Effector CD4-positive, alpha-beta T cell (primary cell): ENCODE measurements around the gene CTSD.
"Not testable (repeated sequence)": the region's sequence is repeated elsewhere in the genome, so short reads cannot be mapped to it uniquely, and the experiment has no call there.

Experiments
- DNase-seq: peaks from one replicate; pipeline ENCODE4 v3.0.0-alpha.2; 2020

CTSD gene

GRCh38 chr11:1770061-1770460 lies 6.3 kb upstream of the CTSD start:
- no peak for DNase-seq

DNA sequence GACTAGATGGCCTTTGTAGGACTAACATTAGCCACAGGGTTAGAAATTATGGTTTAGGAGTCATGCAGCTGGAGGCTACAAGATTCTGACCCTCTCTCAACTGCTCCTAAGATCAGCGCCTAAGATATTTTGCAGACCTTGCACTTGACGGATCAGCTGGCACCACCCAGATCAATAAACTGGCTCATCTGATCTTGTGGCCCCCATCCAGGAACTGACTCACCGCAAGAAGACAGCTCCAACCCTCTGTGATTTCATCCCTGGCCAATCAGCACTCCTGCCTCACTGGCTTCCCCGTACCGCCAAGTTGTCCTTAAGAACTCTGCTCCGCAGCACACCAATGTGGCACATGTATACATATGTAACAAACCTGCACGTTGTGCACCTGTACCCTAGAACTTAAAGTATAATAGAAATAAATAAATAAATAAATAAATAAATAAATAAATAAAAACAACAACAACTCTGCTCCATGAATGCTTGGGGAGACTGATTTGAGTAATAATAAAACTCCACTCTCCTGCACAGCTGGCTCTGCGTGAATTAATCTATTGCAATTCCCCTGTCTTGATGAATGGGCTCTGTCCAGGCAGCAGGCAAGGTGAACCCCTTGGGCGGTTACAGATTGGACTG lies 5.7 kb upstream of the CTSD start:
- DNase-seq = not testable (repeated sequence)

DNA sequence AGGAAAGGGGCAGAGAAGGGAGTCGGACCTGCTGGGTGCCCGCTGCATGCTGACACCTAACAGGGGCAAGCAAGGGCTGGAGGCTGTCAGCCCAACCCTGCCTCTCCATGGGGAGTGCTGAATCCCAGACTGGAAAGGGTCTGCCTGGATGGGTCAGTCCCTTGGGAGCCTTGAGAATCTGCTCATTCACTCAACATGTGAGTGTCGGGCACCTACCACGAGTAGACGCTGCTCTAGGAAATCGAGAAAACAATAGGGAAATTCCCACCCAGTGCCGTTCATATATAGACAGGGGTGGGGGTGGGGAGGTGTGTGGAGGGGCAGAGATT lies 4.4 kb upstream of the CTSD start:
- DNase-seq = no peak

DNA sequence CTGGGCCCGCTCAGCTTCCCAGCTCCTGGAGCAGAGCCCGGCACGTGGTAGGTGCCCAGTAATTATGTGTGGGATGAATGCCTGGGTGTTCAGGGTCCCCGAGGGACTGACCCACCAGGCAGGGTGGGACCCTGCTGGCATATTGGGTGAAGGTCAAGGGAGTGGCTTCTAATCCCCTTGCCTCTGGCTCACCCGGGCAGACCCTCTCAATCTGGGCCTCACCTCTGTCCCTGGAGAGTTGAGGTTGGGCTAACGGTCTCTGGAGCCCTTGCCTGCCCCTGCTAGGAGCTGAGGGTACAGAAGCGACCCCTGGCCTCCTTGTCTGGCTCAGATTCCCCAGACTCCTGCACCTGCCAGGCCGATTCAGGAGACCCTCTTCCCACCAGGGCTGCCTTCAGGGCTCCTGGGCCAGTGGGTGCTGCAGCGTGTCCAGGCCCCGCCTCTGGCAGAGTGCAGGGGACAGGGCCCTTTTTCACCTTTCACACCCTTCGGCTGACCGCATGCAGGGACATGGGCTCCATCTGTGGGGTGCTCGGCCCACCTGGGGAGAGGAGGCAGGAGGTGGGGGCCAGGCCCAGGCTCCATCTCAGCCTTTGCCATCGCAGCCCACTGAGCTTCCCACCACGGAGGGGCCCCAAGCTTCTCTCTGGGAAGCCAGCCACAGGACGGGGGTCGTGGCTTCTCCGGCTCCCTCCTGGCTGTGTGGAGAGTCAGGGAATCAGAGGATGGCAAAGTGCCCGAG lies 3.8 kb upstream of the CTSD start:
- no peak for DNase-seq

DNA sequence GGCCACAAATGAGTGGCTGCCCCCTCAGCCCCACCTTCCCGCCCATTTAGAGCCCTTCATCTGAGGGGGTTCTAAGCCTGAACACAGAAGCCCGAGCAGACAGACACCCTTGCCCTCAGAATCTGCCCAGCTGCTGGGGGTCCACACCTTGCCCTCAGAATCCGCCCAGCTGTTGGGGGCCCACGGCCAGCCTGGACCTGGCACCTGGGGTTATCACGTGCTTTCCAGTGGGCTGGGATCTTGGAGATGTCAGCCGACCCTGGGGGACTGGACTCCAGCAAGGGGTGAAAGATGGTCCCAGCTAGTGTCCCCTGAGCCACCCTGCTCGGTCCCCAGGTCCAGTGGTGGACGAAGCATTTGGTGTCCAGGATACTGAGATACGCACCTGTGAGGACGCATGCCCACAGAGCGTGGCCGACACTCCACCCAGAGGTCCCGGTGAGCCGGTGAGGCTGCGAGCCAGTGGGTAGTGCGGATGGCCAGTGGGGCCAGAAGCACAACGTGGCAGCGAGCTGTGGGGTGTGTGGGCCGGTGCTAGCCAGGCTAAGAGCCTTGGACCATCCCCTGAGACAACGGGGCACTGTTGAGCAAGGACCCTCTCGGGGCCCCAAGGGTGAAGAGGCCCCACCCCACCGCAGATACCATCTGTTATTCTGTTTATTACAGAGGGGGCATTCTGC lies 3.1 kb upstream of the CTSD start:
- DNase-seq = no peak

DNA sequence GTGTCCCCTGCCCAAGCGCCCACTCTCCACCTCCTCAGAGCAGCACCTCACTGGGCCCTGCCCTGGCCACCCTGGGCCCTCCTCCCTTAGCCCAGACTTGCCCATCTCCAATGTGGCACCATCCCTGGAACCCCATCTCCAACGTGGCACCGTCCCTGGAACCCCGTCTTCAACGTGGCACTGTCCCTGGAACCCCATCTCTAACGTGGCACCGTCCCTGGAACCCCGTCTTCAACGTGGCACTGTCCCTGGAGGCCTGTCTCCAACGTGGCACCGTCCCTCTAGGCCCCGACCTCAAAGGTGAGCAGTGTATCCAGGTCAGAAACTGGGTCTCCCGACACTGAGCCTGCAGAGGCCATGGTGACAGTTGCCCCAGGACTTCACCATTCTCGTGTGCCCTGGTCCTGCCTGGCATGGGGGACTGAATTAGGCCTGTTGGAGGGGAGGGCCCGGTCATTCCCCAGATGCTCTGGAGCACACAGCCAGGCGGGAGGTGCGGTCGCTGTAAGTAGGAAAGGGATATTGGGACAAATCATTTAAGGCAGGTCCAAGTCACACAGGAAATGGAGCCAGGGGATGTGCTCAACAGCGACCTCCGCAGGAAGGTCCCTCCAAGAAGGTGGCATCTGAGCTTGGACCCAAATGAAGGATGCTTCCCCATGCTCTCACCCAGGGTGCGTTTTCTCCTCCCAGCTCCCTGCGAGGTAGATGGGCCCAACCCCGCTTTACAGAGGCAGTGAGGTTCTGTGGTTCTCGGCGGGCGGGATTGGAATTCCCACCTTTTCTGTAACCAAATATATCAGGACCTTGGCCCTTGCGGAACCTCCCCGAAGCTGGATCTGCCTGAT lies 2.4 kb upstream of the CTSD start:
- no peak for DNase-seq

DNA sequence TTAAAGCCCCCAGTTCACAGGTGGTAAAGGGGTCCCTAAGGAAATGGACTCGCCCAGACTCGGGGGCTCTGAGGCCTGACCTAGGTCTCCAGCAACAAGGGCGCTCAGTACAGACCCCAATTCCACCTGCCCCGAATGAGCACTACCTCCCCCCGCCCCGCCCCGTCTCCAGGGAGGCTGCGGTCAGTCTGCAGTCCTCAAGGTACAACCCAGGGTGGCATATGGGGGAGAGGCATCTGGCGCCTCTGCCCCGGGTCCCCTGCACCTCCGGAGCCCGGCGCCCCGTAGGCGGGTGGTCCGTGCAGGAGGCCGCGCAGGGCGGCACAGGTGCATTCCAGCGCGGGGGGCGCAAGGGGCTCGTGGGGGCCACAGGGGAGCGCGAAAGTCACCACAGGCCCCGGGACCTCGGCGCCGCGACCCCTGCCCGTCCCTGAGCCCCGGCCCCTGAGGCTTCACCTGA lies 361 bp downstream of the CTSD start:
- no peak for DNase-seq

- no peak for DNase-seq
Measured at GRCh38 chr11:1762537-1763302, 1.0 kb downstream of the CTSD start.

DNA sequence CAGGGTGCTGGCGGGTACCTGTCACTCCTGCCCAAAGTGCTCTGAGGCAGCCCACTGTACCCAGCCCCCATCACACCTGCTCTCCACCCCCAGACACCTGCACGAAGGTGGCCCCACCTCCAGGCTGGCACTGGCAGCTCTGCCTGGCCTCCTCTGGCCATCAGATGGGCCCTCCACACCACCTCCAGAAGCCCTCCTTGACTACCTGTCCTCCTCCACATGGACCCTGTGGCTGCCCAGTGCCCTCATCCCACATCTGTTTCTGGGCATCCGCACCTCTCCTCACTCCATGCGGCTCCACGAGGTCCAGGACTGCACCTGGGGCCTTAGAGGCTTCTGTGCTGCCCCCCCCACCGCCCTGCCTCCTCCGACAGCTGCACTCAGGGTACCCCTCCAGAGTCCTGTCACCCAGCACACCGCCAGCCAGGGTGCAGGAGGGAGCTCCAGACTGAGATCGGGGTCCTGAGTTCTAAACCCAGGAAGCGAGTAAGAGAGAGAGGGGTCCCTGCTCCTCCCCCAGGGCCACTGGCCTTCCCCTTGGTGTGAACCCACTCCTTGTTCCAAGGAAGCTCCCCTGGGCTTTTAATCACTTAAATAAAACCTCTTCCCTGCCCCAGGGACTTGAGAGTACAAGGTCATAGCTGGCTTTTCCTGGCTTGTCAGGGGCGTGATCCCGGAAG lies 1.7 kb downstream of the CTSD start:
- DNase-seq = no peak

- no peak for DNase-seq
Measured at GRCh38 chr11:1761110-1761856, 2.4 kb downstream of the CTSD start.

DNA sequence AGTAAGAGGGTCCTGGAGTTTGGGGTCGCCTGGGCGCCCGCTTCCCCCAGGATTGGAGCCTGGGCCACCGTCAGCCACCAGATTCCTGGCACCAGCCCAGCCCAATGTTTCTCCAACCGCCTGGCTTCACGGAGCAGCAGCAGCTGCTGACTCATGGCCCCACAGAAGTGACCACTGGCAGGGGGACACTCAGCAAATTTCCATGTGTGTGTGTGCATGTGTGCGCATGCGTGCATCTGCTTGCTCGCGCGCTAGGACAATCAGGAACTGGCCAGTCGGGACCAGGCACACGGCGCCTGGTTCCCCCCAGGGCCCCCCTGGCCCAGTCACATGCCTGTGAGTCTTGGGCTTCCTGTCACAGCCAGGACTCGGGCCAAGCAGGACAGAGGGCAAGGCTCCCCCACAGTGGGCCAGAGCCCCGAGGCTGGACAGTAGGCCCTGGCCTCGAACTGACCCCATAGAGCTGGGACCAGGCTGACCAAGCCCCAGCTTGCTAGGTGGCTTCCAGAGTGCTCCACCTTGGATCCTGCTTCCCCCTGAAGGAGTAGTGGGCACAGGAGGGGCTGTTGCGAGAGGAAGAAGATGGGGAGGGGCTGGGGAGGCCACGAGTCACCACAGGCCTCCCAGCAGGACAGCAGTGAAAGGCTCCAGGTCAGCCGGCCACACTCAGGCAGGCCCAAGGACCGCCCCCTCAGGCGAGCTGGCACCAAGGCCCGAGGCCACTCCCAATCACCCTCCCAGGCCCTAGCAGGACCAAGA lies 3.2 kb downstream of the CTSD start:
- no peak for DNase-seq

DNA sequence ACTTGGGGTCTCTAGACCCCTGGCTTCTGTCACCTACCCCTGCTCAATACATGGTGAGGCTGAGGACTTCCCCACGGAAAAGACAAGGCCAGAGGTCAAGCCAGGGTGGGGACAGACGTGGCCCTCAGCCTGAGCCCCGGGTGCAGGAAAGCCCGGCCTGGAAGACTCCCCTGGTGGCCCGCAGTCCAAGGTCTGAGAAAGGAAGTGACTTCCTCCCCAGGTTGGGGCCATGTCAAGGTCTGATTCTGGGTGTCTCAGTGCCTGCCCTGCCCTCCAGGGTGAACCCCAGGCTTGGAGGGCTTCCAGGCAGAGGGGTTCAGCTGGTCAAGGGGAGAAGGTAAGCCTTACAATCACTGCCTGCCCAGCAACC lies 3.9 kb downstream of the CTSD start:
- no peak for DNase-seq

DNA sequence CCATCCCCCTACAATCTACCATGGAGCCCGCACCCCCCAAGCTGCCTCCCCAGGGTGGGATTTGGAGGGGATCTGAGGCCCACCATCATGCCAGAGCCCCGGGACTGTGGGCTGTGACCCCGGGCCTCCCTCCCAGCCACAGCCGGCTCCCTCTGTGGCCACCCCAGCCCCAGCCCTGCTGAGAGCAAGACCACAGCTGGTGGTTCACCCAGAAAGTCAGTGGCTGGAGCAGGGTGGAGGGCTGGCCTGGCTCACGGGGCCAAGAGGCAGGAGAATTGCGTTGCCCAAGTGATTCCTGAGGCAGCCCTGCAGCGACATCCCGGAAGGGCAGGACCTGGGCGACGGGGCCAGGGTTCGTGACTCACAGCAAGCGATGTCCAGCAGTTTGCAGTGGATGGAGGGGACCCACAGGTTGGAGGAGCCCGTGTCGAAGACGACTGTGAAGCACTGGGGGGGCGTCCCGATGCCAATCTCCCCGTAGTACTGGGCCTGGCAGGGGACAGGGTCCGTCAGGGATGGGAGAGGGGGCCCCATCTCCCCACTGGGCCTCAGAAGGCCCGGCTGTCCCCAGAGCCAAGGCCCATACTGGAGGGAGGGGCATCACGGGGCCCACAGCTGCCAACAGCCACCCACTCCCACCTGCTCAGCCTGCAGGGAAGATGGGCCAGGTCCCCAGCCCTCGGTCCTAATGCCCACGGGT lies 4.4 kb downstream of the CTSD start:
- DNase-seq = no peak

- DNase-seq = no peak
Measured at GRCh38 chr11:1758611-1759150, 5.0 kb downstream of the CTSD start.

DNA sequence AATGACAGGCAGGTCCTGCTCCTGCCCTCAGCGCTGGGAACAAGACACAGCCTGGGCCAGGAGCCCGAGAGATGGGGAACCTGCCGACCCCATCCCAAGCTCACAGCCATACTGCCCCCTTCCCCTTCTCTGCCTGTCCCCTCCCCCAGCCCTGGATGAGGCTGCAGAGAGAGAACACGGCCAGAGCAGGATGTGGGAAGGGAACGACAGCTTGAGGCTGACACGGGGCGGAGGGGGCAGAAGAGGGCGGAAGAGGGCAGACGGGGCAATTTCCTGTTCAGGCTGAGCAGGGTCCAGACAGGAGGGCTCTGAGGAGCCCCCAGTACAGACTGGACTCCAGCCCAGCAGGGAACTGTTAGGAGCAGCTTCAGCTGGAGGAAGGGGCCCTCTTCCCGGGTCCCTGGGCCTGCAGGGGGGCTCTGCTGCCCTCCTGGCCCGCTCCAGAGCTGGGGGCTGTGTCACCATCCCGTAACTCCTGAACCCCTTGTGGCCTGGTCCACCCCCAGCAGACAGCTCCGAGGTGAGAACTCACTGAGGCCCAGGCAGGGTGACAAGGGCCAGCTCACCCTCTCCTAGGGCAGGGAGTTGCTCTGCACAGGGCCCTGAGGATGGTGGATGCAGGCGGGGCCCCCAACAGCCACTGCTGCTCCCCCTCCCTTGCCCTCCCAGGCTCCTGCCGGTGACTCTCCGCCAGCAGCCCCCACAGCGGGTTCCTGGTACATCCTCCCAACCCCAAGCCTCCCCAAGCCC lies 5.7 kb downstream of the CTSD start:
- no peak for DNase-seq

DNA sequence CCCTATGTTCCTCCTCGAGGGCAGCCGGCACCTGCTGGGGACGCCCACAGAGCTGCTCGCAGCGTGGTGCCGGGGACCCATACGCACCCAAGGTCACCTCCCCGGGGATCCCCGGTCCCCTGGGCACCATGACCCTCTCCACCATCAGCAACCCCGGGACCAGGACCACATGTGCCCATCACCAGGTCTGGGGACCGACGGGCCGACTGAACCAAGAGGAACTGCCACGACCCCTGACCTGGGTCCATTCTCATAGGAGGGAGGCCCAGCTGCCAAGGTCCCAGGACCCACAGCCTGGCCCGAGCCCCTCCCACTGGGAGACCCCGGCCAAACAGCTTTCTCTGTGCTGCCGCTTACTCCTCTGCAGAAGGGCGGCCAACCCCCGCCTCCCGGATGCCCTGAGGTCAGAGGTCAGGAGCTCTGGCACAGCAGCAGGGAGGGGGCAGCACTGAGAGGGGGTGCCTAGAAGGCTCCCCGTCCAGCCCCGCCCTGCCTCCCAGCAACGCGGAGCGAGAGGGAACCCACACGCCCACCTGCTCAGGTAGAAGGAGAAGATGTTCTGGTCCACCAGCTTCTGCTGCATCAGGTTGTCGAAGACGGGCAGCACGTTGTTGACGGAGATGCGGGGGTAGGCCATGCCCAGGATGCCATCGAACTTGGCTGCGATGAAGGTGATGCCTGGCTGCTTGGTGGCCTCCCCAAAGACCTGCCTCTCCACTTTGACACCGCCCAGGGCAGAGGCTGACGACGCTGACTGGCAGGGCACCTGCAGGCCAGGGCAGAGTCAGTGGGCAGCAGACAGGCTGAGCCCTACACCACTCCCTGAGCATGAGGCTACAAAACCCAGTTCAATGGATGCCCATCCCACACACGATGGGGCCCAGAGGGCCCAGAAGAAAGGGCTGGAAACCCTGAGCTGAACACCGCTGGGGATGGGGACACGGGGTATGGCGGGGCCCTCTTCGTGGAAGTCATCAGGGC lies 6.6 kb downstream of the CTSD start:
- no peak for DNase-seq
